Measurements from ENCODE around the gene LRRC32.

Gene LRRC32

GRCh38 chr11:76671626-76672309 lies 1.2 kb upstream of the LRRC32 start:
- Histone ChIP-seq H3K4me1 (ENCODE audit: insufficient read depth, low read length, poor library complexity, severe bottlenecking) (peaks cover 27% of the 10 kb centered on the region), H3K27me3 (ENCODE audit: insufficient read depth, low read length, poor library complexity, severe bottlenecking) (no peaks in the 10 kb centered on the region), H3K79me2 (ENCODE audit: insufficient read depth, low read length) (no peaks in the 10 kb centered on the region), H3K9me3 (ENCODE audit: insufficient read depth, low read depth, low read length) (no peaks in the 10 kb centered on the region), H2AFZ (ENCODE audit: low read length) (0 out of 2 replicates have a peak overlapping the region, but pooled peaks have one; percentile 58), H3K9me2 (replicated peaks; ENCODE audit: low read depth, low read length) (no peaks in the 10 kb centered on the region), H3K9ac (ENCODE audit: low read depth, low read length, poor library complexity, severe bottlenecking) (peak overlapping the region; percentile 10), H3K36me3 (ENCODE audit: insufficient read depth, low read length) (no peaks in the 10 kb centered on the region), H4K20me1 (ENCODE audit: insufficient read depth, low read length, poor library complexity, severe bottlenecking) (no peaks in the 10 kb centered on the region), H3K4me2 (ENCODE audit: low read depth, low read length, poor library complexity, severe bottlenecking) (peak overlapping the region; percentile 68), H3K4me3 (ENCODE audit: low read length, poor library complexity, severe bottlenecking) (peak overlapping the region; percentile 51), H3F3A (ENCODE audit: low read depth) (no peaks in the 10 kb centered on the region)
- no peak for TF ChIP-seq EZH2phosphoT487 (IDR thresholded peaks at IDR 0.05; ENCODE audit: borderline replicate concordance)
- no peak for TF ChIP-seq CTCF (conservative IDR thresholded peaks at IDR 0.05; ENCODE audit: low read length)

GRCh38 chr11:76671237-76671592 lies 668 bp upstream of the LRRC32 start:
- no peak overlapping the region for H3K4me3 ChIP-seq (ENCODE audit: low read length, poor library complexity, severe bottlenecking)
- H3K9ac ChIP-seq (ENCODE audit: low read depth, low read length, poor library complexity, severe bottlenecking): no peak overlapping the region
- TF ChIP-seq CTCF (conservative IDR thresholded peaks at IDR 0.05; ENCODE audit: low read length): no peak
- no peak for TF ChIP-seq EZH2phosphoT487 (IDR thresholded peaks at IDR 0.05; ENCODE audit: borderline replicate concordance)
- no peaks in the 10 kb centered on the region for H3K36me3 ChIP-seq (ENCODE audit: insufficient read depth, low read length)
- H3K4me1 ChIP-seq (ENCODE audit: insufficient read depth, low read length, poor library complexity, severe bottlenecking): peaks cover 27% of the 10 kb centered on the region
- no peaks in the 10 kb centered on the region for H3K9me2 ChIP-seq (replicated peaks; ENCODE audit: low read depth, low read length)
- H2AFZ ChIP-seq (ENCODE audit: low read length): no peak overlapping the region
- no peaks in the 10 kb centered on the region for H4K20me1 ChIP-seq (ENCODE audit: insufficient read depth, low read length, poor library complexity, severe bottlenecking)
- no peaks in the 10 kb centered on the region for H3K9me3 ChIP-seq (ENCODE audit: insufficient read depth, low read depth, low read length)
- no peak overlapping the region for H3K4me2 ChIP-seq (ENCODE audit: low read depth, low read length, poor library complexity, severe bottlenecking)
- no peaks in the 10 kb centered on the region for H3K27me3 ChIP-seq (ENCODE audit: insufficient read depth, low read length, poor library complexity, severe bottlenecking)
- no peaks in the 10 kb centered on the region for H3K79me2 ChIP-seq (ENCODE audit: insufficient read depth, low read length)
- no peaks in the 10 kb centered on the region for H3F3A ChIP-seq (ENCODE audit: low read depth)

GRCh38 chr11:76669901-76670484 lies 554 bp downstream of the LRRC32 start:
- Histone ChIP-seq H3K4me1 (ENCODE audit: insufficient read depth, low read length, poor library complexity, severe bottlenecking) (peaks cover 27% of the 10 kb centered on the region), H3K9me3 (ENCODE audit: insufficient read depth, low read depth, low read length) (no peaks in the 10 kb centered on the region), H3K4me3 (ENCODE audit: low read length, poor library complexity, severe bottlenecking) (no peak overlapping the region), H4K20me1 (ENCODE audit: insufficient read depth, low read length, poor library complexity, severe bottlenecking) (no peaks in the 10 kb centered on the region), H3K9ac (ENCODE audit: low read depth, low read length, poor library complexity, severe bottlenecking) (no peak overlapping the region), H3K27me3 (ENCODE audit: insufficient read depth, low read length, poor library complexity, severe bottlenecking) (no peaks in the 10 kb centered on the region), H2AFZ (ENCODE audit: low read length) (no peak overlapping the region), H3K36me3 (ENCODE audit: insufficient read depth, low read length) (no peaks in the 10 kb centered on the region), H3K4me2 (ENCODE audit: low read depth, low read length, poor library complexity, severe bottlenecking) (no peak overlapping the region), H3F3A (ENCODE audit: low read depth) (no peaks in the 10 kb centered on the region), H3K9me2 (replicated peaks; ENCODE audit: low read depth, low read length) (no peaks in the 10 kb centered on the region), H3K79me2 (ENCODE audit: insufficient read depth, low read length) (no peaks in the 10 kb centered on the region)
- TF ChIP-seq EZH2phosphoT487 (IDR thresholded peaks at IDR 0.05; ENCODE audit: borderline replicate concordance) (no peak), CTCF (conservative IDR thresholded peaks at IDR 0.05; ENCODE audit: low read length) (no peak)
